ENCODE measurements around the gene SERPINA9. TPM values are rescaled to one million over a fixed set of nuclear protein-coding genes. Genes with fewer than 3 reads are reported as not detected.

The SERPINA9 gene
- total and polyA plus RNA-seq, 9 donors: not detected

DNA sequence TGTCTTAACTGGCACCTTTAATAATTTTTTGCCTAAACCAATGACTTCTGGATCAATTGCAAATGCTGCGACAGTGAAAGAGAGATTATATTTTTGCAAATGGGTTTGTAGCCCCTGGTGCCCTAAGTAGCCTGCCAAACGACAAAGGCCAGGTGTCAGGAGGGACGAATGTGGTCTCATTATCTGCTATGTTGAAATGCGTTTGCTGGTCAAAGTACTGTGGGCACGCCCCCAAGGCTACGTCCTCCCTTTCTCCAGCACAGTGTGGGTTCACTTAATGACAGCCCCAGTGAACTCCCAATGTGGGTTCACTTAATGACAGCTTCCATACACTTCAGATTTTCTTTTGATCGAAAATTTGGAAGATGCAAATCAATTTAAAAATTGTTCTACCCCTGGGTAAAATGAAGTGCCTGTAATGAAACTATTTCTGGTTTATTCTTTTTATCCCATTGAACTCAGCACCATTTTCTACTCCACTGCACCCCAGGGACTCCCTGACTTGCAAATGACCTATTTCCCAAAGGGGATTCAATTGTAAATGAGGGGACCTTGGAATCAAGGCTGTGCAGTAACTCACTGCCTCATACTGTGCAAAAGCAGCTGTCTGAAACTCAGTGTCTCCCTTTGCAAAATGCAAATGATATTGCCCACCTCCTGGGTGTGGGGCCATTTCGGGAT, 24.8 kb downstream of the SERPINA9 start:
- Histone ChIP-seq H3K4me3 (ENCODE audit: low read length) (no peak overlapping the region), H3K9me3 (replicated peaks; ENCODE audit: control insufficient read depth, low read depth, low read length) (no peaks in the 10 kb centered on the region), H3K36me3 (ENCODE audit: control insufficient read depth, insufficient read depth, low read length) (no peaks in the 10 kb centered on the region), H3K27me3 (ENCODE audit: control insufficient read depth, insufficient read depth, low read length) (peaks cover 8% of the 10 kb centered on the region), H3K4me1 (ENCODE audit: control insufficient read depth, insufficient read depth, low read length) (no peaks in the 10 kb centered on the region), H3K27ac (ENCODE audit: low read length) (no peak overlapping the region)
- DNase-seq: no peak
- 3% methylated on average over 5 of the region's 8 CpGs for WGBS (ENCODE audit: insufficient coverage)

DNA sequence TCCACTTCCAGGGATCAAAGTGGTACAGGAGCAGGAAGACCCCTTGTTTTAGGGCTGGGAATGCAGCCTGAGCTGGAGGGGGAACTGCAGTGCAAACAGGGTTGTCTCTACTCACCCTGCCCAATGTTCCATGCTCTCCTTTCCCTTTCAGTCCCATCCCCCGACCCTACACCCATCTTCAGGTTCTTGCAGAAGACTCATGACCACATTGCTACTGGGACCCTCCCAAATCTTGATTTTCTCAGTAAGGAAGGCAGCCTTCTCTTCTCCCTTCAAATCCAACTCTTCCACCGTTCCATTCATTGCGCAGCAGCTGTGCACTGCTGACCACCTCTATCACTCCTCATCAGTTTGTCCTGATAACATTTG, 25.3 kb downstream of the SERPINA9 start:
- Histone ChIP-seq H3K36me3 (ENCODE audit: control insufficient read depth, insufficient read depth, low read length) (no peaks in the 10 kb centered on the region), H3K27me3 (ENCODE audit: control insufficient read depth, insufficient read depth, low read length) (peaks cover 8% of the 10 kb centered on the region), H3K9me3 (replicated peaks; ENCODE audit: control insufficient read depth, low read depth, low read length) (no peaks in the 10 kb centered on the region), H3K4me3 (ENCODE audit: low read length) (no peak overlapping the region), H3K27ac (ENCODE audit: low read length) (no peak overlapping the region), H3K4me1 (ENCODE audit: control insufficient read depth, insufficient read depth, low read length) (no peaks in the 10 kb centered on the region)
- DNase-seq: no peak
- WGBS (ENCODE audit: insufficient coverage): 61% methylated on average over 3 of the region's 3 CpGs

DNA sequence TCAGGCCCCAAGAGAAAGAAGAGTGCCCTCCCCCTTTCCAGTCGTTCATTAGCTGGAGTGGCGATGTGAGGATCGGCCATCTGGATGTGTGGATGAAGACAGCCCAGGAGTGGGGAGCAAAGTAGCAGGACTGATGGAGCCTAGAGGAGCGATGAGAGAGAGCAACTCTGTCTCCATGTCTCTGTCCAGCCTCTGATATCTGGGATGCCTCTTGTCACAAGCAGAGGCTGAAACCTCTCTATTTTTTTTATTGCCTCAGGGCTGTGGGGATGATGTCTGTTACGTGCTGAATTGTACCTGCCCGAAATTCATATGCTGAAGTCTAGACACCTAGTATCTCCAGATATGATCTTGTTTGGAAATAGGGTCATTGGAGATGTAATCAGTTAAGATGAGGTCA, 26.1 kb downstream of the SERPINA9 start:
- H3K27ac ChIP-seq (ENCODE audit: low read length): no peak overlapping the region
- H3K27me3 ChIP-seq (ENCODE audit: control insufficient read depth, insufficient read depth, low read length): peaks cover 8% of the 10 kb centered on the region
- no peaks in the 10 kb centered on the region for H3K36me3 ChIP-seq (ENCODE audit: control insufficient read depth, insufficient read depth, low read length)
- H3K9me3 ChIP-seq (replicated peaks; ENCODE audit: control insufficient read depth, low read depth, low read length): no peaks in the 10 kb centered on the region
- H3K4me1 ChIP-seq (ENCODE audit: control insufficient read depth, insufficient read depth, low read length): no peaks in the 10 kb centered on the region
- 83% methylated on average over 1 of the region's 6 CpGs for WGBS (ENCODE audit: insufficient coverage)
- no peak for DNase-seq
- H3K4me3 ChIP-seq (ENCODE audit: low read length): no peak overlapping the region

DNA sequence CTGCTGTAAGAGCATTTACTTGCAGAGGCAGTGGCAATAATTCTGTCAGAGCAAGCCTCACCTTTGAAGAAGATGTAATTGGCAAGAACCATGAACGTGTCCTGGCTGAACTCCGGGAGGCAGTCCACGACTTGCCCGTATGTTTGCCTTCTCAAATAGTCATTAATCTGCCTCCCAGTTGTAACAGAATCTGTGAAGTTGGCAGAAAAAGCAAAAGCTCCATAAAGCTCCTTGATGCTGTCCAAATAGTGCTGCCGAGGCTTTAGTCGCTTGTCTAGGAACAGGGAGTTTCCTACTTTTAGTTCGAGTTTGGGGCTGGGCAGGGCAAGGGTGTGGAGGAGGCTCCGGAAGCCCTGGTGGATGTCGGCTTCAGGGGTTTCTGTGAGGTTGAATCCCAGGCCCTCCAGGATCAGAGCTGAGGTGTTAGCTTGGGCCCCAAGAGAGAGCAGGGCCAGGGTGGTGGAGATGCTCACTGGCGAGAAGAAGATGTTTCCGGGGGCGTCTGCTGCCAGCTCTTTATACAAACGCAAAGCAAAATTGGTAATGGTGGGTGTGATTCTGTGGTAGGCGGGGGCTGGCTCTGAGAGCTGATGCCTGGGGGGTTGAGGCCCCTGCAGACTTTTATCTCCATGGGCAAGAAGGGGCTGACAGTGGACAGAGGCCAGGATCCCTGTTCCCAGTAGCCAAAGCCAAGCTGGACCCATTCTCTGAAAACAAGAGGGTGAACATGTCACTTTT, 27.8 kb downstream of the SERPINA9 start:
- Histone ChIP-seq H3K27ac (ENCODE audit: low read length) (no peak overlapping the region), H3K4me3 (ENCODE audit: low read length) (no peak overlapping the region), H3K4me1 (ENCODE audit: control insufficient read depth, insufficient read depth, low read length) (no peaks in the 10 kb centered on the region), H3K27me3 (ENCODE audit: control insufficient read depth, insufficient read depth, low read length) (peaks cover 8% of the 10 kb centered on the region), H3K36me3 (ENCODE audit: control insufficient read depth, insufficient read depth, low read length) (no peaks in the 10 kb centered on the region), H3K9me3 (replicated peaks; ENCODE audit: control insufficient read depth, low read depth, low read length) (no peaks in the 10 kb centered on the region)
- no peak for DNase-seq
- WGBS (ENCODE audit: insufficient coverage): 79% methylated on average over 10 of the region's 14 CpGs

DNA sequence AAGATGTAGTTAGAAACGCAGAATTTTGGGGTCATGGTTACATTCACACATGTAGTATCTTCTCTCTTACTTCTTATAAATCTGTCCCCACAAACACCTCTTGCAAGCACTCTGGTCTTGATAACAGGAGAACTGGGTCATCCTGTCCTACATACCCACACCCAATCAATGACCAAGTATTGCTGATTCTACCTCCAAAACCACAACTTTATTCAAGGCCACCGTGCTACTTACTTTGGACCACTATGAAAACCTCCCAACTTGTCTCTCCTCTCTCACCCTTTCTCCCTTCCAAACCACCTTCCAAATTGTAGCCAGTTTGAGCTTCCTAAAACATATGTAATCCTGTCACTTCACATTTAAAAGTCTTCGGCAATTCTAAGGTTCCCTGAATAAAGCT, 28.8 kb downstream of the SERPINA9 start:
- H3K9me3 ChIP-seq (replicated peaks; ENCODE audit: control insufficient read depth, low read depth, low read length): no peaks in the 10 kb centered on the region
- no peaks in the 10 kb centered on the region for H3K36me3 ChIP-seq (ENCODE audit: control insufficient read depth, insufficient read depth, low read length)
- H3K27ac ChIP-seq (ENCODE audit: low read length): no peak overlapping the region
- no peak for DNase-seq
- 93% methylated on average over 1 of the region's 3 CpGs for WGBS (ENCODE audit: insufficient coverage)
- no peaks in the 10 kb centered on the region for H3K4me1 ChIP-seq (ENCODE audit: control insufficient read depth, insufficient read depth, low read length)
- H3K4me3 ChIP-seq (ENCODE audit: low read length): no peak overlapping the region
- H3K27me3 ChIP-seq (ENCODE audit: control insufficient read depth, insufficient read depth, low read length): peaks cover 8% of the 10 kb centered on the region

DNA sequence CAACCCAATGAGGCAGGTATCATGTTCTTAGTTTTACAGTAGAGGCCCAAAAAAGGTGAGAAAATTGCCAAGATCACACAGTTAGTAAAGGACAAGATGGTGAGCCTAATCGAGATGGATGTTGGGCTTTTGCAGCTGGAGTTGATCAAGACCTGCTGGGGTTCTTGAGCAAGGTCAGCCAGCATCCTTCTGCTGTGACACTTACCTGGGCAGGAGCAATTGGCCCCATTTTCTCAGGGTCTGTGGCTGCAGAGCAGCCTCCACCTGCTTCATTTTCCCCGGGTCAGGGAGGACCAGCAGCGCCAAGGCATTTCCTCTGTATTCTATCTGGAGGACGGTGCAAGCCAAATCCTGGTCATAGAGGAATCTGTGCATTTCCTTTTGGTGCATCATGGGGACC, 29.9 kb downstream of the SERPINA9 start:
- Histone ChIP-seq H3K4me1 (ENCODE audit: control insufficient read depth, insufficient read depth, low read length) (no peaks in the 10 kb centered on the region), H3K9me3 (replicated peaks; ENCODE audit: control insufficient read depth, low read depth, low read length) (no peaks in the 10 kb centered on the region), H3K27me3 (ENCODE audit: control insufficient read depth, insufficient read depth, low read length) (peaks cover 6% of the 10 kb centered on the region), H3K36me3 (ENCODE audit: control insufficient read depth, insufficient read depth, low read length) (no peaks in the 10 kb centered on the region), H3K4me3 (ENCODE audit: low read length) (no peak overlapping the region), H3K27ac (ENCODE audit: low read length) (no peak overlapping the region)
- no peak for DNase-seq
- WGBS (ENCODE audit: insufficient coverage): 79% methylated on average over 2 of the region's 4 CpGs

DNA sequence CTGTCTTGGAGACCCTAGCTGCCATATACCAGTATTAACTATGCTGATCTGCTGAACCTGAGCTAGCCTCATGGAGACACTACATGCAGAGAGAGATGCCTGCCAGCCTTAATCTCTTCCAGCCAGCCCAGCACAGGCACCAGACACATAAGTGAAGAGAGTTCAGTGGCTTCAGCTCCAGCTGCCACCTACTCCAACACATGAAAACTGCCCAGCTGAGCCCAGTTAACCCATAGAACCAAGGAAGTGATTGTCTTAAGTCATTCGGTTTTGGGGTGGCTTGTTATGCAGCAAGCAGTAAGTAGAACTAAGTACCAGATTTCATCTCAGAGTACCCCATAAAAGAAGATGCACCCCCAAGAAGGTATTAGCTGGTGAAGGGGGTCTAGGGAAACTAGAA, 31.0 kb downstream of the SERPINA9 start:
- no peaks in the 10 kb centered on the region for H3K4me1 ChIP-seq (ENCODE audit: control insufficient read depth, insufficient read depth, low read length)
- H3K9me3 ChIP-seq (replicated peaks; ENCODE audit: control insufficient read depth, low read depth, low read length): no peaks in the 10 kb centered on the region
- no peaks in the 10 kb centered on the region for H3K36me3 ChIP-seq (ENCODE audit: control insufficient read depth, insufficient read depth, low read length)
- peaks cover 7% of the 10 kb centered on the region for H3K27me3 ChIP-seq (ENCODE audit: control insufficient read depth, insufficient read depth, low read length)
- H3K4me3 ChIP-seq (ENCODE audit: low read length): no peak overlapping the region
- H3K27ac ChIP-seq (ENCODE audit: low read length): no peak overlapping the region
- WGBS (ENCODE audit: insufficient coverage): no CpG with 5 or more reads among the region's 1 CpG
- DNase-seq: no peak

DNA sequence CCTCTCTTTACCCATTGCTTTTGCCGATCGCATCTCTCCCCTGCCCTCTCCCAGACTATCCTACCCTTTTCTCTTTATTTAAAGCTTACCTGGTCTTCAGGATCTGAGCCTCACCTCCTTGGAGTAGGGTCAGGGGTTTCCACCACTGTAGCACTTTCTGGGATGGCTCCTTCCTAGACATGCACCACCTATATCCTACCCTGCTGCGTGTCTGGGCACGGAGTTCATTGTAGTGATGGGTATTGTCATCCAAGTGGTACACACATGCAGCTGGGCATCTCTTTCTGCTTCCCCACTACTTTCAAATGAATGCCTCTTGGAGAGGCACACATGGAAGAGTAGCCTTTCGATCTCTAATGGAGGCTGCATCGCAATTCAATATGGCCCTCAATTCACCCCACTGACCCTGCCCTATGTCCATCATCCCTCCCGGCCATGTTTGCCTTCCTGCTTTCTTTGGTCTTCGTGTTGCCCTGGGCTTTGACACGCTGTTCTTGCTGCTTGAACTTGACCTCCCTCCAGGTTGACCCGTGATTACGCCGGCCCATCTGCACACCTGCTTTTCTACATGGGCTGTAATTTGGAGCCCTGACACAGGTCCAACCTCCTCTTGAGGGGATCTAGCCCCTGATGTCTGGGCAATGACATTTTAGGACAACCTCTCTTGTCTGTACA, 34.3 kb downstream of the SERPINA9 start:
- no peaks in the 10 kb centered on the region for H3K9me3 ChIP-seq (replicated peaks; ENCODE audit: control insufficient read depth, low read depth, low read length)
- no peaks in the 10 kb centered on the region for H3K4me1 ChIP-seq (ENCODE audit: control insufficient read depth, insufficient read depth, low read length)
- WGBS (ENCODE audit: insufficient coverage): 96% methylated on average over 8 of the region's 12 CpGs
- H3K36me3 ChIP-seq (ENCODE audit: control insufficient read depth, insufficient read depth, low read length): no peaks in the 10 kb centered on the region
- H3K27me3 ChIP-seq (ENCODE audit: control insufficient read depth, insufficient read depth, low read length): peaks cover 5% of the 10 kb centered on the region
- H3K27ac ChIP-seq (ENCODE audit: low read length): no peak overlapping the region
- H3K4me3 ChIP-seq (ENCODE audit: low read length): no peak overlapping the region
- no peak for DNase-seq

DNA sequence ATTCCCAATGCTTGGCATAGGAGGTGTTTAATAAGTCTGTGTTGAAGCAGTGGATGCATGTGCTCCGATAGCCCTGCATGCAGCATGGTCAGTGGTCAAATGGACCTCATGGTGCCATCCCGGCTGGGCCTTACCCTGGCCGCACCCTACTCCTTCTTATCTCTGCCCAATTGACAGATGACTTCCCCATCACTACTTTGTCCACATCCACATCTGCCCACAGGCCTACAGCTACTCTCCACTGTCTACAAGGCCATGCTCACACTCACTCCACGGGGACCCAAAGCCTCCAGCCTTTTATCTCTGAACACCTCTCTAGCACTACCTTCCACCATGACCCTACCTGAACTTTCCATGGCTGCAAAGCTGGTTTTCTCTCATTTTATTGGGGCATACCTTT, 34.9 kb downstream of the SERPINA9 start:
- Histone ChIP-seq H3K36me3 (ENCODE audit: control insufficient read depth, insufficient read depth, low read length) (no peaks in the 10 kb centered on the region), H3K4me1 (ENCODE audit: control insufficient read depth, insufficient read depth, low read length) (no peaks in the 10 kb centered on the region), H3K27me3 (ENCODE audit: control insufficient read depth, insufficient read depth, low read length) (peaks cover 5% of the 10 kb centered on the region), H3K27ac (ENCODE audit: low read length) (no peak overlapping the region), H3K9me3 (replicated peaks; ENCODE audit: control insufficient read depth, low read depth, low read length) (no peaks in the 10 kb centered on the region), H3K4me3 (ENCODE audit: low read length) (no peak overlapping the region)
- 80% methylated on average over 4 of the region's 4 CpGs for WGBS (ENCODE audit: insufficient coverage)
- no peak for DNase-seq

DNA sequence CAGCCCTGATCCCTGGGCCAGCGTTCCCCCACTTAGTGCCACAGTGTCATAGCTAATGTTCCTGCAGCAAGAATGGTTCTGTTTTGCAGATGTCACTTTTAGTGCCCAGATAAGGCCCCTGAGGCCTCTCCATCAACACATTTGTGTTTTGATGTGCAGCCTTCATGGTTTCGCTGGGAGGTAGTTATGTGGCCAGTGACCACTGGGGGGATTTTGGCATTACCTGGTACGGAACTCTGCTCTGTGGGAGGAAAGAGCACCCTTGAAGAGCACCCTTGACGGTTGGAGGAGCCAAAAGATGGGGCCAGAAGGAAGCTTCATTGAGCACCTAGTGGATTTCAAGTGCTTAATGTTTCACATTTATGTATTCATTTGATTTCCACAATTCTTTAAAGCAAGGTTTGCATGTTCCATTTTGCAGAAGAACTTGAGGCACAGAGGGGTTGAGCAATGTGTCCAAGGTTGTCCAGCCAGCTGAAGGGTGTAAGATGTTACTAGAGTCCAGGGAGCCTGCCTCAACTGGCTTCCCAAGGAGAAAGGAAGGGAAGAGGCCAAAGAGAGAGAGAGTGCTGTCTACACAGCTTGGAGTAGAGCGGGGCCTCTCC, 36.4 kb downstream of the SERPINA9 start:
- no peak overlapping the region for H3K27ac ChIP-seq (ENCODE audit: low read length)
- no peak overlapping the region for H3K4me3 ChIP-seq (ENCODE audit: low read length)
- DNase-seq: no peak
- no peaks in the 10 kb centered on the region for H3K36me3 ChIP-seq (ENCODE audit: control insufficient read depth, insufficient read depth, low read length)
- WGBS (ENCODE audit: insufficient coverage): 63% methylated on average over 2 of the region's 5 CpGs
- H3K9me3 ChIP-seq (replicated peaks; ENCODE audit: control insufficient read depth, low read depth, low read length): no peaks in the 10 kb centered on the region
- no peaks in the 10 kb centered on the region for H3K4me1 ChIP-seq (ENCODE audit: control insufficient read depth, insufficient read depth, low read length)
- peaks cover 5% of the 10 kb centered on the region for H3K27me3 ChIP-seq (ENCODE audit: control insufficient read depth, insufficient read depth, low read length)

Measured in muscle of leg (tissue), 11 donors.